H9 (cell line): ENCODE data around the gene TPX2. TPM values are rescaled to one million over a fixed set of nuclear protein-coding genes. Genes with fewer than 3 reads are reported as not detected.
"Not testable (repeated sequence)": the region's sequence is repeated elsewhere in the genome, so short reads cannot be mapped to it uniquely, and the experiment has no call there.

ENCODE experiments used
- DNase-seq: peaks from one replicate; pipeline ENCODE4 v3.0.0-alpha.2; 2017
- H2AFZ ChIP-seq: one replicate; pipeline ENCODE4 v1.6.1; 2013; ENCODE audit warnings: mild to moderate bottlenecking, low read length, control low read depth, moderate library complexity
- H2AK5ac ChIP-seq: 2 replicates; pipeline ENCODE4 v1.6.1; 2013; ENCODE audit warnings: low read length, control low read depth, mixed read lengths; ENCODE audit not compliant: insufficient read length
- H2BK120ac ChIP-seq: one replicate; pipeline ENCODE4 v1.6.1; 2013; ENCODE audit warnings: low read depth, mild to moderate bottlenecking, low read length, control low read depth, inconsistent platforms; ENCODE audit not compliant: poor library complexity, severe bottlenecking
- H2BK12ac ChIP-seq: 2 replicates; pipeline ENCODE4 v1.6.1; 2013; ENCODE audit warnings: low read length, control low read depth, mixed read lengths, low read depth; ENCODE audit not compliant: insufficient read length
- H2BK15ac ChIP-seq: 2 replicates; pipeline ENCODE4 v1.6.1; 2013; ENCODE audit warnings: low read depth, low read length, control low read depth
- H2BK20ac ChIP-seq: one replicate; pipeline ENCODE4 v1.6.1; 2013; ENCODE audit warnings: low read depth, mild to moderate bottlenecking, low read length, control low read depth, inconsistent platforms; ENCODE audit not compliant: poor library complexity, severe bottlenecking
- H2BK5ac ChIP-seq: 2 replicates; pipeline ENCODE4 v1.6.1; 2013; ENCODE audit warnings: low read length, control low read depth, mixed read lengths; ENCODE audit not compliant: insufficient read length
- H3K14ac ChIP-seq: 2 replicates; pipeline ENCODE4 v1.6.1; 2013; ENCODE audit warnings: low read length, control low read depth; ENCODE audit not compliant: insufficient read depth
- H3K18ac ChIP-seq: 2 replicates; pipeline ENCODE4 v1.6.1; 2013; ENCODE audit warnings: low read depth, mild to moderate bottlenecking, mixed read lengths, low read length, control low read depth; ENCODE audit not compliant: insufficient read length
- H3K23ac ChIP-seq: 2 replicates; pipeline ENCODE4 v1.6.1; 2013; ENCODE audit warnings: low read length, control low read depth, mixed read lengths, low read depth; ENCODE audit not compliant: insufficient read length
- H3K23me2 ChIP-seq: 2 replicates; pipeline ENCODE4 v1.6.1; 2013; ENCODE audit warnings: low read depth, mild to moderate bottlenecking, mixed read lengths, low read length, control low read depth; ENCODE audit not compliant: insufficient read length, poor library complexity, severe bottlenecking
- H3K27ac ChIP-seq: 2 replicates; pipeline ENCODE4 v1.5.1; 2013; ENCODE audit warnings: low read length, control low read depth, mixed read lengths, low read depth; ENCODE audit not compliant: insufficient read length
- H3K27me3 ChIP-seq: 2 replicates; pipeline ENCODE4 v1.6.1; 2013; ENCODE audit warnings: low read length, control low read depth, inconsistent platforms; ENCODE audit not compliant: insufficient read depth
- H3K4ac ChIP-seq: 2 replicates; pipeline ENCODE4 v1.6.1; 2013; ENCODE audit warnings: low read depth, mild to moderate bottlenecking, control low read depth, inconsistent platforms, low read length, moderate library complexity
- H3K4me1 ChIP-seq: 2 replicates; pipeline ENCODE4 v1.6.1; 2013; ENCODE audit warnings: low read length, control low read depth, inconsistent platforms; ENCODE audit not compliant: insufficient read depth
- H3K4me2 ChIP-seq: 2 replicates; pipeline ENCODE4 v1.6.1; 2013; ENCODE audit warnings: low read length, control low read depth, mixed read lengths; ENCODE audit not compliant: insufficient read length, insufficient read depth
- H3K56ac ChIP-seq: 2 replicates; pipeline ENCODE4 v1.6.1; 2013; ENCODE audit warnings: low read depth, mild to moderate bottlenecking, mixed read lengths, low read length, control low read depth; ENCODE audit not compliant: insufficient read length
- H3K79me1 ChIP-seq: 2 replicates; pipeline ENCODE4 v1.6.1; 2013; ENCODE audit warnings: low read depth, mild to moderate bottlenecking, moderate library complexity, low read length, control low read depth, inconsistent platforms; ENCODE audit not compliant: insufficient read depth, poor library complexity, severe bottlenecking
- H3K79me2 ChIP-seq: 2 replicates; pipeline ENCODE4 v1.6.1; 2013; ENCODE audit warnings: low read length, control low read depth, inconsistent platforms; ENCODE audit not compliant: insufficient read depth
- H3K9ac ChIP-seq: 2 replicates; pipeline ENCODE4 v1.6.1; 2013; ENCODE audit warnings: low read length, control low read depth, mixed read lengths; ENCODE audit not compliant: insufficient read length; ENCODE audit errors: extremely low read depth
- H3K9me3 ChIP-seq: one replicate; pipeline ENCODE4 v1.6.1; 2013; ENCODE audit warnings: low read depth, low read length, inconsistent platforms; ENCODE audit not compliant: control insufficient read depth
- H3T11ph ChIP-seq: one replicate; pipeline ENCODE4 v1.6.1; 2013; ENCODE audit warnings: mild to moderate bottlenecking, low read length, control low read depth, inconsistent platforms
- H4K20me1 ChIP-seq: one replicate; pipeline ENCODE4 v1.6.1; 2013; ENCODE audit not compliant: control insufficient read depth, insufficient read length, insufficient read depth
- H4K5ac ChIP-seq: 2 replicates; pipeline ENCODE4 v1.6.1; 2013; ENCODE audit warnings: low read depth, mild to moderate bottlenecking, mixed read lengths, low read length, control low read depth; ENCODE audit not compliant: insufficient read length
- H4K8ac ChIP-seq: replicated peaks from 2 replicates; pipeline ENCODE4 v1.6.1; 2013; ENCODE audit warnings: low read length, control low read depth, mixed read lengths, low read depth; ENCODE audit not compliant: insufficient read length
- H4K91ac ChIP-seq: 2 replicates; pipeline ENCODE4 v1.6.1; 2013; ENCODE audit warnings: low read depth, mild to moderate bottlenecking, moderate library complexity, mixed read lengths, low read length, control low read depth; ENCODE audit not compliant: insufficient read length
- H3K27ac Mint-ChIP-seq, 3 experiments: 2 replicates in 2 of 3; 3 replicates in 1 of 3; pipeline ENCODE4 v1.8.0; 2020 to 2021; ENCODE audit warnings: mixed read lengths in 3 of 3, mild to moderate bottlenecking in 1 of 3, moderate library complexity in 1 of 3
- H3K27me3 Mint-ChIP-seq: 2 replicates; pipeline ENCODE4 v1.8.0; 2021; ENCODE audit warnings: low read depth, mild to moderate bottlenecking, moderate library complexity, mixed read lengths
- H3K36me3 Mint-ChIP-seq, 3 experiments: 2 replicates in 2 of 3; 3 replicates in 1 of 3; pipeline ENCODE4 v1.8.0; 2020 to 2021; ENCODE audit warnings: low read depth in 3 of 3, mixed read lengths in 3 of 3; ENCODE audit not compliant: insufficient read depth in 1 of 3
- H3K4me1 Mint-ChIP-seq, 2 experiments: 2 replicates each; pipeline ENCODE4 v1.8.0; 2020; ENCODE audit warnings: mixed read lengths in 2 of 2
- H3K4me3 Mint-ChIP-seq, 2 experiments: 2 replicates in 1 of 2; 3 replicates in 1 of 2; pipeline ENCODE4 v1.8.0; 2020 to 2021; ENCODE audit warnings: mild to moderate bottlenecking in 2 of 2, mixed read lengths in 2 of 2, moderate library complexity in 1 of 2
- H3K9me3 Mint-ChIP-seq, 2 experiments: 2 replicates in 1 of 2; 3 replicates in 1 of 2; pipeline ENCODE4 v1.8.0; 2020; ENCODE audit warnings: mild to moderate bottlenecking in 2 of 2, mixed read lengths in 2 of 2, moderate library complexity in 1 of 2
- WGBS: extraction: QIAGEN DNeasy Blood & Tissue Kit; methylation state at CpG from one replicate; pipeline ENCODE4 v1.1.7; 2013; ENCODE audit warnings: missing lambda C conversion rate, low lambda C conversion rate, mixed read lengths; ENCODE audit not compliant: insufficient read length; ENCODE audit errors: extremely low coverage; 5-methylcytosine and 5-hydroxymethylcytosine counted together
- total RNA-seq: library from RNA; stranded (reverse); gene quantifications from 2 replicates; pipeline ENCODE4 v1.2.1, GENCODE V29; 2021
- TF ChIP-seq, protein P1 (sequence below): fragments of 200-600 bp; sonication (generic); conservative IDR thresholded peaks from 3 replicates; pipeline ENCODE4 v1.8.0; 2021; ENCODE audit warnings: antibody characterized with exemption, mild to moderate bottlenecking

Gene TPX2
- total RNA-seq, 1 experiment from 2014 or later: 161 TPM

DNA sequence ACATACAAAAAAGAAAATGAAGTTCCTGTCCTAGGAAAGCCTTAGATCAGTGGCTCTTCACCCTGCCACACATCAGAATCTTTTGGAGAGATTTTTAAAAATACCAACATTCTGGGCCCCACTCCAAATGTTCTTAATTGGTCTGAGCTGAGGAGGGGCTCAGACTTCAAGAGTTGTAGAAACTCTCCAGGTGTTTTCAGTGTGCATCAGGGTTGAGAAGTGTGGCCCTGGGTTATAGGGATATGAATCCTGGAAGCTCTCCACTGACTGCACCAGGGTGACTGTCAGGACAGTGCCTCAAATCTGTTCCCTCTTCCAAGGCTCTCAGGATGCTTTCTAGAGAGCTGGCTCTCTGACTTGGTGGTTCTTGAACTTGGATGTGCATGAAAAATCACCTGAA lies 74.5 kb downstream of the TPX2 start:
- no peaks in the 10 kb centered on the region for H3K9me3 ChIP-seq
- H4K20me1 ChIP-seq: no peaks in the 10 kb centered on the region
- H3K23me2 ChIP-seq: no peaks in the 10 kb centered on the region
- no peak overlapping the region for H3K4ac ChIP-seq
- no peak overlapping the region for H2BK12ac ChIP-seq
- H3K23ac ChIP-seq: no peak overlapping the region
- H3K4me1 Mint-ChIP-seq: peaks cover 9 to 21% of the 10 kb centered on the region in 2 experiments
- no peak overlapping the region for H3K27ac Mint-ChIP-seq
- no peak for DNase-seq
- no peak overlapping the region for H2BK120ac ChIP-seq
- no peak overlapping the region for H2BK20ac ChIP-seq
- no peaks in the 10 kb centered on the region for H3K79me2 ChIP-seq
- H3K9ac ChIP-seq: no peak overlapping the region
- H2AFZ ChIP-seq: no peak overlapping the region
- no peak overlapping the region for H3T11ph ChIP-seq
- H4K8ac ChIP-seq: no peak overlapping the region
- no peak overlapping the region for H2BK5ac ChIP-seq
- no peaks in the 10 kb centered on the region for H3K36me3 Mint-ChIP-seq
- no peak overlapping the region for H3K18ac ChIP-seq
- no peaks in the 10 kb centered on the region for H3K4me1 ChIP-seq
- H4K5ac ChIP-seq: no peak overlapping the region
- no peak overlapping the region for H3K4me2 ChIP-seq
- no peaks in the 10 kb centered on the region for H3K9me3 Mint-ChIP-seq
- no peak overlapping the region for H2AK5ac ChIP-seq
- H3K56ac ChIP-seq: no peak overlapping the region
- H3K79me1 ChIP-seq: no peaks in the 10 kb centered on the region
- no peaks in the 10 kb centered on the region for H3K27me3 ChIP-seq
- no peak overlapping the region for H4K91ac ChIP-seq
- TF ChIP-seq, protein P1, sequence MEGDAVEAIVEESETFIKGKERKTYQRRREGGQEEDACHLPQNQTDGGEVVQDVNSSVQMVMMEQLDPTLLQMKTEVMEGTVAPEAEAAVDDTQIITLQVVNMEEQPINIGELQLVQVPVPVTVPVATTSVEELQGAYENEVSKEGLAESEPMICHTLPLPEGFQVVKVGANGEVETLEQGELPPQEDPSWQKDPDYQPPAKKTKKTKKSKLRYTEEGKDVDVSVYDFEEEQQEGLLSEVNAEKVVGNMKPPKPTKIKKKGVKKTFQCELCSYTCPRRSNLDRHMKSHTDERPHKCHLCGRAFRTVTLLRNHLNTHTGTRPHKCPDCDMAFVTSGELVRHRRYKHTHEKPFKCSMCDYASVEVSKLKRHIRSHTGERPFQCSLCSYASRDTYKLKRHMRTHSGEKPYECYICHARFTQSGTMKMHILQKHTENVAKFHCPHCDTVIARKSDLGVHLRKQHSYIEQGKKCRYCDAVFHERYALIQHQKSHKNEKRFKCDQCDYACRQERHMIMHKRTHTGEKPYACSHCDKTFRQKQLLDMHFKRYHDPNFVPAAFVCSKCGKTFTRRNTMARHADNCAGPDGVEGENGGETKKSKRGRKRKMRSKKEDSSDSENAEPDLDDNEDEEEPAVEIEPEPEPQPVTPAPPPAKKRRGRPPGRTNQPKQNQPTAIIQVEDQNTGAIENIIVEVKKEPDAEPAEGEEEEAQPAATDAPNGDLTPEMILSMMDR: no peak
- H3K14ac ChIP-seq: no peak overlapping the region
- no peaks in the 10 kb centered on the region for H3K27me3 Mint-ChIP-seq
- no peak overlapping the region for H2BK15ac ChIP-seq
- H3K27ac ChIP-seq: no peak overlapping the region
- no peak overlapping the region for H3K4me3 Mint-ChIP-seq

- not testable (repeated sequence) for H3K4me3 Mint-ChIP-seq, H4K8ac ChIP-seq, H2BK5ac ChIP-seq, H4K5ac ChIP-seq, H4K91ac ChIP-seq, H2AK5ac ChIP-seq, H2BK15ac ChIP-seq, H2BK120ac ChIP-seq, H3K9me3 ChIP-seq, H3T11ph ChIP-seq, H3K18ac ChIP-seq, H2BK20ac ChIP-seq, DNase-seq, H3K14ac ChIP-seq, H3K79me1 ChIP-seq, H3K27ac ChIP-seq, H3K4me1 ChIP-seq, H3K56ac ChIP-seq, H3K23ac ChIP-seq, H3K4ac ChIP-seq, H2BK12ac ChIP-seq, H3K23me2 ChIP-seq, H3K27ac Mint-ChIP-seq, H3K79me2 ChIP-seq, H2AFZ ChIP-seq, H3K27me3 ChIP-seq, H4K20me1 ChIP-seq, H3K27me3 Mint-ChIP-seq, H3K9ac ChIP-seq, H3K4me2 ChIP-seq, H3K36me3 Mint-ChIP-seq, H3K9me3 Mint-ChIP-seq
- H3K4me1 Mint-ChIP-seq: peaks cover 9 to 22% of the 10 kb centered on the region in 2 experiments
- no CpG with 5 or more reads among the region's 7 CpGs for WGBS
Measured at GRCh38 chr20:31814142-31814541, 75.1 kb downstream of the TPX2 start.
